ENCODE measurements around the gene PXDC1.

Gene PXDC1

GRCh38 chr6:3751077-3751729 lies at the start of gene PXDC1:
Gene PXDC1, minus strand, starts transcription at chr6:3751713. Its CDS starts 182 bp downstream, at chr6:3751531.
- no peak for DNase-seq

GRCh38 chr6:3800850-3801591 lies 49.5 kb upstream of the PXDC1 start:
- no peak for DNase-seq

GRCh38 chr6:3799719-3800118 lies 48.2 kb upstream of the PXDC1 start:
- no peak for DNase-seq

GRCh38 chr6:3798055-3798919 lies 46.8 kb upstream of the PXDC1 start:
- DNase-seq, result no peak

GRCh38 chr6:3797231-3798054 lies 45.9 kb upstream of the PXDC1 start:
- no peak for DNase-seq

GRCh38 chr6:3796719-3797041 lies 45.2 kb upstream of the PXDC1 start:
- no peak for DNase-seq

GRCh38 chr6:3795836-3796718 lies 44.6 kb upstream of the PXDC1 start:
- no peak for DNase-seq

GRCh38 chr6:3794092-3794491 lies 42.6 kb upstream of the PXDC1 start:
- no peak for DNase-seq

- no peak for DNase-seq
Observed at GRCh38 chr6:3793545-3793944, 42.0 kb upstream of the PXDC1 start.

GRCh38 chr6:3791526-3792203 lies 40.2 kb upstream of the PXDC1 start:
- no peak for DNase-seq

GRCh38 chr6:3789896-3790558 lies 38.5 kb upstream of the PXDC1 start:
- no peak for DNase-seq

GRCh38 chr6:3789018-3789895 lies 37.7 kb upstream of the PXDC1 start:
- DNase-seq, result no peak

GRCh38 chr6:3788408-3789017 lies 37.0 kb upstream of the PXDC1 start:
- no peak for DNase-seq

- DNase-seq, result no peak
Observed at GRCh38 chr6:3786141-3786540, 34.6 kb upstream of the PXDC1 start.

- DNase-seq, result no peak
Observed at GRCh38 chr6:3785745-3786098, 34.2 kb upstream of the PXDC1 start.

- no peak for DNase-seq
Observed at GRCh38 chr6:3784885-3785744, 33.6 kb upstream of the PXDC1 start.

GRCh38 chr6:3784423-3784822 lies 32.9 kb upstream of the PXDC1 start:
- DNase-seq, result no peak
